GM10266 (cell line): ENCODE measurements around the gene UBA1.

Experiments used
- DNase-seq: peaks from one replicate; pipeline ENCODE4 v3.0.0; 2012; ENCODE audit errors: extremely low spot score
- CTCF ChIP-seq: IDR thresholded peaks from 2 replicates; pipeline ENCODE4 v1.5.1; 2012; ENCODE audit warnings: mild to moderate bottlenecking, low read depth; ENCODE audit not compliant: control insufficient read depth, insufficient read depth; ENCODE audit errors: missing control alignments

UBA1 gene

GRCh38 chrX:47221756-47222155 is 28.1 kb downstream of the UBA1 start:
- no peak for DNase-seq
- no peak for TF ChIP-seq CTCF

DNA sequence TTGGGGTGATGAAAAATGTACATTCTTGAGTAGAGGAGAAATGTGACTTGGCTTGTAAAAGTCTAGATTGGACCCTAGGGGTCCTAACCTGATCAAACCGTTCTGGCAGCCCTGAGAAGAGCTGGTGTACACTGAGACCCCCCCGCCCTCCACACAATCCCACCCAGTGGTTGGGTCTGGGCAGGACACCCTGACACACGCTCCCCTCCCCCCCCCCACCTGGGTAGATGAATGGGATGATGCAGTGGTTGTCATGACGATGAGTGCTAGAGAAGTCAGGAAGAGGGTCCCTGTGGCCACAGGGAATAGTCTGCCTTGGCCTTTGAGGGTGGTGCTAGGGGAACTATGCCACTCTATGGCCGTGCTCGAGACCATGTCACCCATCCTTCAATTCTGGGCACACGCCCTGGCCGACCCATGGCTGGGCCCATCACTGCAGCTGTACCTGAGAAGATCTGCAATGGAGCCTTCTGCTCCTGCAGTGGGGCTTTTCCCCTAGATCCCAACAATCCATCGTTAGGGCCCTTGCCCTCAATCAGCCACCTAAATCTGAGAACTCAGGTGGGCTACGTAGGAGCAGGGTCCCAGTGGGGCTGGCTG is 29.2 kb downstream of the UBA1 start:
- no peak for TF ChIP-seq CTCF
- no peak for DNase-seq

GRCh38 chrX:47223476-47224250 is 30.0 kb downstream of the UBA1 start:
- DNase-seq, result no peak
- TF ChIP-seq CTCF, result no peak

DNA sequence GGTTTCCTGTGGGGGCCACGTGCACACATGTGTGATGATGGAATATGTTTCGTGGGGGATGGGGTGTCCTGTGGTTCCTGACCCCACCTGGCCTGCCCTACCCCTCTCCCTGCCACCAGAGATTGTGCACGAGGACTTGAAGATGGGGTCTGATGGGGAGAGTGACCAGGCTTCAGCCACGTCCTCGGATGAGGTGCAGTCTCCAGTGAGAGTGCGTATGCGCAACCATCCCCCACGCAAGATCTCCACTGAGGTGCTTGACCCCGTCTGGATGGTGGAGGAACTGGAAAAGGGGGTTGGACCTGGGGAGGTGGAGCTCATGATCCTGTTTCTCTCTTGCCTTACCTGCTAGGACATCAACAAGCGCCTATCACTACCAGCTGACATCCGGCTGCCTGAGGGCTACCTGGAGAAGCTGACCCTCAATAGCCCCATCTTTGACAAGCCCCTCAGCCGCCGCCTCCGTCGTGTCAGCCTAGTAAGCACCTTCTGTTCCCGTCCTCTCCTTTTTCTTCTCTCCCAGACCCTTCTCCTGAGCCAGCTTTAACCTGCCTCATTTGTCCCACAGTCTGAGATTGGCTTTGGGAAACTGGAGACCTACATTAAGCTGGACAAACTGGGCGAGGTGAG is 30.8 kb downstream of the UBA1 start:
- TF ChIP-seq CTCF, result no peak
- no peak for DNase-seq

GRCh38 chrX:47224896-47225290 is 31.3 kb downstream of the UBA1 start:
- no peak for TF ChIP-seq CTCF
- no peak for DNase-seq

- TF ChIP-seq CTCF, result no peak
- no peak for DNase-seq
These were observed 32.4 kb downstream of the UBA1 start for GRCh38 chrX:47226071-47226470.
